Esophagus muscularis mucosa (tissue), 4 donors: Measurements from ENCODE around the gene CCDC74A.
"Not testable (repeated sequence)": the region's sequence is repeated elsewhere in the genome, so short reads cannot be mapped to it uniquely, and the experiment has no call there.

ENCODE experiments used
- EP300 ChIP-seq: sonication (generic); formaldehyde crosslinking; IDR thresholded peaks from one replicate; pipeline ENCODE4 v1.6.1; 2017; ENCODE audit warnings: antibody characterized with exemption
- POLR2A ChIP-seq: fragments of 450-650 bp; IDR thresholded peaks from one replicate; pipeline ENCODE4 v1.6.1; 2017; ENCODE audit warnings: antibody characterized with exemption, moderate library complexity, mild to moderate bottlenecking, low read depth
- POLR2AphosphoS5 ChIP-seq, 2 donors: sonication (generic); formaldehyde crosslinking; IDR thresholded peaks; one replicate each; pipeline ENCODE4 v1.6.1; 2017; ENCODE audit warnings: antibody characterized with exemption in 2 of 2
- TF ChIP-seq, protein P1 (sequence below), 3 experiments: fragments of 200-600 bp in 2 of 3; fragments of 450-650 bp in 1 of 3; sonication (generic) in 2 of 3; IDR thresholded peaks; one replicate each; pipeline ENCODE4 v1.5.1; 2017 to 2019; ENCODE audit warnings: antibody characterized with exemption in 3 of 3, mild to moderate bottlenecking in 2 of 3, moderate library complexity in 1 of 3

DNA sequence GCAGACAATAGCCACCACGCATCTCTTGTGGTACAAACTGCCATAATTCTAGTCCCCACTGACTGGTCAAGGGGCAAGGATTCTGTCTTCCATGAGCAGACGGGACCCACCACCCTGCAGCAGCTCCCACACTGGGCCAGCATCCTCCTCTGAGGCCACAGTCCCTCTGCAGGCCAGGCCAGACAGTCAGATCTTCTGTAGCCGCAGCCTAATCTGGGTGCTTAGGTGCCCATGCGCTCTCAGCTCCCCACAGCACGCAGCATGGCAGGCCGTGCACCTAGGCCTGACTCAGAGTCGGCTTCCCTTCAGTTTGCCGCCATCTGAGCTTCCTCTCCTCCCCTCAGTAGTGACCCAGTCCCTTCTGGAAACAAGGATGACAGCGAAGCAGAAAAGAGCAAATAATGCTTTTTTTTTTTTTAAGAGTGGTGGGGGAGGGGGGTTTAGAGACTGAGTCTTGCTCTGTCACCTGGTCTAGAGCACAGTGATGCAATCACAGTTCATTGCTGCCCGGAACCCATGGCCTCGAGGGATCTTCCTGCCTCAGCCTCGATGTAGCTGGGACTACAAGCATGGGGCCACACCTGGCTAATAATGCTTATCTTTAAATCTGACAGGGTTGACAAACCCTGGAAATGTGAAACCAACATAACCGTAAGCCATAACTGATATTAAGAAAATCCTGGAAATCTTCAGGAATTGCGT, 41.3 kb upstream of the CCDC74A start:
- TF ChIP-seq, protein P1, sequence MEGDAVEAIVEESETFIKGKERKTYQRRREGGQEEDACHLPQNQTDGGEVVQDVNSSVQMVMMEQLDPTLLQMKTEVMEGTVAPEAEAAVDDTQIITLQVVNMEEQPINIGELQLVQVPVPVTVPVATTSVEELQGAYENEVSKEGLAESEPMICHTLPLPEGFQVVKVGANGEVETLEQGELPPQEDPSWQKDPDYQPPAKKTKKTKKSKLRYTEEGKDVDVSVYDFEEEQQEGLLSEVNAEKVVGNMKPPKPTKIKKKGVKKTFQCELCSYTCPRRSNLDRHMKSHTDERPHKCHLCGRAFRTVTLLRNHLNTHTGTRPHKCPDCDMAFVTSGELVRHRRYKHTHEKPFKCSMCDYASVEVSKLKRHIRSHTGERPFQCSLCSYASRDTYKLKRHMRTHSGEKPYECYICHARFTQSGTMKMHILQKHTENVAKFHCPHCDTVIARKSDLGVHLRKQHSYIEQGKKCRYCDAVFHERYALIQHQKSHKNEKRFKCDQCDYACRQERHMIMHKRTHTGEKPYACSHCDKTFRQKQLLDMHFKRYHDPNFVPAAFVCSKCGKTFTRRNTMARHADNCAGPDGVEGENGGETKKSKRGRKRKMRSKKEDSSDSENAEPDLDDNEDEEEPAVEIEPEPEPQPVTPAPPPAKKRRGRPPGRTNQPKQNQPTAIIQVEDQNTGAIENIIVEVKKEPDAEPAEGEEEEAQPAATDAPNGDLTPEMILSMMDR (IDR thresholded peaks at IDR 0.05) = not testable (repeated sequence)
- not testable (repeated sequence) for TF ChIP-seq POLR2A; EP300; POLR2AphosphoS5 (IDR thresholded peaks at IDR 0.05)
